Astrocyte (in vitro differentiated cells and primary cell): ENCODE results near the gene USP9X. TPM values are rescaled to one million over a fixed set of nuclear protein-coding genes. Genes with fewer than 3 reads are reported as not detected.

Experiments
- total RNA-seq: library from RNA; stranded (reverse); gene quantifications from 2 replicates; pipeline ENCODE4 v1.2.1, GENCODE V29; 2021

The USP9X gene
- total RNA-seq, 1 donor from 2014 or later, result 112 TPM

Other genes with a start within 250 kb of the USP9X start
- gene DDX3X, start 248.7 kb downstream of the USP9X start, total RNA-seq, result 204 and 242 TPM in 2 replicates